Lower lobe of right lung (tissue), 2 donors: ENCODE data around the gene AKT3. TPM values are rescaled to one million over a fixed set of nuclear protein-coding genes. Genes with fewer than 3 reads are reported as not detected.
"Not testable (repeated sequence)": the region's sequence is repeated elsewhere in the genome, so short reads cannot be mapped to it uniquely, and the experiment has no call there.

Source experiments
- ATAC-seq, 2 donors: fragments of 200-7000 bp; cut with Tn5 transposase; one replicate each; pipeline ENCODE4 v1.9.1; 2020 to 2022; ENCODE audit warnings: mild to moderate bottlenecking in 2 of 2, moderate library complexity in 2 of 2
- DNase-seq: peaks from one replicate; pipeline ENCODE4 v3.0.0-alpha.2; 2020
- H3K27ac ChIP-seq: fragments of 200-600 bp; one replicate; pipeline ENCODE4 v1.8.0; 2022
- H3K27me3 ChIP-seq: fragments of 200-600 bp; one replicate; pipeline ENCODE4 v1.8.0; 2022; ENCODE audit warnings: low read depth
- H3K36me3 ChIP-seq: fragments of 200-600 bp; one replicate; pipeline ENCODE4 v1.8.0; 2022; ENCODE audit warnings: mild to moderate bottlenecking
- H3K4me1 ChIP-seq: fragments of 200-600 bp; one replicate; pipeline ENCODE4 v1.8.0; 2022
- H3K4me3 ChIP-seq: fragments of 200-600 bp; one replicate; pipeline ENCODE4 v1.8.0; 2022; ENCODE audit warnings: mild to moderate bottlenecking
- H3K9me3 ChIP-seq: fragments of 200-600 bp; one replicate; pipeline ENCODE4 v1.8.0; 2022
- intact Hi-C: fragments of 100-400 bp; cut with DNase I; formaldehyde crosslinking; loops from one replicate; pipeline ENCODE4 v1.11.0; 2022
- total RNA-seq: library from RNA; stranded (reverse); fragmentation: NEBNext Ultra II Directional; extraction: Animal tissue kit (Norgen Biotek cat#: 25700); gene quantifications from one replicate; pipeline ENCODE4 v1.2.1, GENCODE V29; 2021
- TF ChIP-seq, protein P1 (sequence below): fragments of 200-600 bp; IDR thresholded peaks from one replicate; pipeline ENCODE4 v1.8.0; 2022; ENCODE audit warnings: antibody characterized with exemption, mild to moderate bottlenecking
- donor health status: DM: no; HTN: yes; CAD: no; lungs with severe emphysema.

AKT3 gene
- total RNA-seq, 1 donor from 2014 or later = 52.5 TPM

DNA sequence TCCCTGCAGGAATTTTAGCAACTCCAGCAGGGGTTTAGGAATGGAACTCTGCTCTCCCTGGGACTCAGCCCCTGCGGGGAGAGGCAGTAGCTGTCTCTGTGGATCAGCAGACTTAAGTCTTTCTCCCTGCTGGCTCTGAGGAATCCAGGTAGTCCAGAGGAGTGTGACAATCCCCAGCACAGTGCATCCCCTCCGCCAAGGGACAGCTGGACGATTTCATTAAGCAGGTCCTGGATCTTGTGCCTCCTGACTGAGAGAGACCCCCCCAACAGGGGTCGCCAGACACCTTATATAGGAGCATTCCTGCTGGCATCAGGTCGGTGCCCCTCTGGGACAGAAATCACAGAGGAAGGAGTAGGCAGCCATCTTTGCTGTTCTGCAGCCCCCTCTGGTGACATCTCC, 30.6 kb downstream of the AKT3 start:
- DNase-seq = no peak
- Histone ChIP-seq H3K4me1 (no peaks in the 10 kb centered on the region), H3K4me3 (no peak overlapping the region), H3K36me3 (no peaks in the 10 kb centered on the region), H3K9me3 (peaks cover 28% of the 10 kb centered on the region), H3K27me3 (no peaks in the 10 kb centered on the region), H3K27ac (no peak overlapping the region)
- no peak for ATAC-seq
- TF ChIP-seq, protein P1, sequence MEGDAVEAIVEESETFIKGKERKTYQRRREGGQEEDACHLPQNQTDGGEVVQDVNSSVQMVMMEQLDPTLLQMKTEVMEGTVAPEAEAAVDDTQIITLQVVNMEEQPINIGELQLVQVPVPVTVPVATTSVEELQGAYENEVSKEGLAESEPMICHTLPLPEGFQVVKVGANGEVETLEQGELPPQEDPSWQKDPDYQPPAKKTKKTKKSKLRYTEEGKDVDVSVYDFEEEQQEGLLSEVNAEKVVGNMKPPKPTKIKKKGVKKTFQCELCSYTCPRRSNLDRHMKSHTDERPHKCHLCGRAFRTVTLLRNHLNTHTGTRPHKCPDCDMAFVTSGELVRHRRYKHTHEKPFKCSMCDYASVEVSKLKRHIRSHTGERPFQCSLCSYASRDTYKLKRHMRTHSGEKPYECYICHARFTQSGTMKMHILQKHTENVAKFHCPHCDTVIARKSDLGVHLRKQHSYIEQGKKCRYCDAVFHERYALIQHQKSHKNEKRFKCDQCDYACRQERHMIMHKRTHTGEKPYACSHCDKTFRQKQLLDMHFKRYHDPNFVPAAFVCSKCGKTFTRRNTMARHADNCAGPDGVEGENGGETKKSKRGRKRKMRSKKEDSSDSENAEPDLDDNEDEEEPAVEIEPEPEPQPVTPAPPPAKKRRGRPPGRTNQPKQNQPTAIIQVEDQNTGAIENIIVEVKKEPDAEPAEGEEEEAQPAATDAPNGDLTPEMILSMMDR = no peak
- intact Hi-C loops = no loop called here

DNA sequence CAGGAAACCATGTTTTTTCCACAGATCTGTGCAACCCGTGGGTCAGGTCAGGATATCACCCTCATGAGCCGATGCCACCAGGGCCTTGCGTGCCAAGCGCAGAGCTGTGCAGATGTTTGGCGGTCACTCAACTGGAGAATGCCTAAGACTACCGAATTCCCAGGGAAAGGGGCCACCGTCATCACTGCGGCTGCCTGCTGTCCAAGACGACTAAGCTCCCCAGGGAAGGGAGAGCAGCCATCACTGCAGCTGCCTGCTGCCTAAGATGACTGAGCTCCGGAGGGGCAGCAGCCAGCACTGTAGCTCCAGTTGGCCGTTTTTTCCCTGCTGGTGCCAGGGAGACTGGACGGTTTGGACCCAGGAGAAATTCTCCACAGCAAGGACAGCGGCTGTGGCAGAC, 31.1 kb downstream of the AKT3 start:
- Histone ChIP-seq H3K9me3 (peaks cover 31% of the 10 kb centered on the region), H3K4me3 (no peak overlapping the region), H3K27ac (no peak overlapping the region), H3K4me1 (no peaks in the 10 kb centered on the region), H3K36me3 (no peaks in the 10 kb centered on the region), H3K27me3 (no peaks in the 10 kb centered on the region)
- DNase-seq (no peak), ATAC-seq (no peak)
- intact Hi-C loops = no loop called here
- TF ChIP-seq, protein P1 = no peak

DNA sequence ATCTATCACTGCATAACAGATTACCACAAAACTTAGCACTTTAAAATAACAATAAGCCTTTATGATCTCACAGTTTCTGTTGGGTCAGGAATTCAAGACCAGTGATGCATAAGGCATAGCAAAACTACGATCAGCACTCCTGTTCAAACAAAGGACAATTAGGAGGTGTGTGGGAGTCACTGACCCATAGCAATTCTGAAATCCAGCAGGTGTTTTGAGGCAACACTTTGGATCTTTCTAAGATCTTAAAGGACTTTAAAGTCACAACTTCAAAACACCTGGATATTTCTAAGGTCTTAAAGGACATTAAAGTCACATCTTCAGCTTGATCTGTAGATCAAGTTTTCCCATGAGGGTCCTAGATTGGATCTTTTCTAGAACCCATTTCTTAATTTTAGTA, 35.3 kb downstream of the AKT3 start:
- H3K9me3 ChIP-seq = peaks cover 7% of the 10 kb centered on the region
- H3K4me3 ChIP-seq = no peak overlapping the region
- H3K36me3 ChIP-seq = no peaks in the 10 kb centered on the region
- TF ChIP-seq, protein P1 = no peak
- intact Hi-C loops = no loop called here
- ATAC-seq (no peak), DNase-seq (no peak)
- no peaks in the 10 kb centered on the region for H3K27me3 ChIP-seq
- H3K4me1 ChIP-seq = no peaks in the 10 kb centered on the region
- H3K27ac ChIP-seq = no peak overlapping the region

DNA sequence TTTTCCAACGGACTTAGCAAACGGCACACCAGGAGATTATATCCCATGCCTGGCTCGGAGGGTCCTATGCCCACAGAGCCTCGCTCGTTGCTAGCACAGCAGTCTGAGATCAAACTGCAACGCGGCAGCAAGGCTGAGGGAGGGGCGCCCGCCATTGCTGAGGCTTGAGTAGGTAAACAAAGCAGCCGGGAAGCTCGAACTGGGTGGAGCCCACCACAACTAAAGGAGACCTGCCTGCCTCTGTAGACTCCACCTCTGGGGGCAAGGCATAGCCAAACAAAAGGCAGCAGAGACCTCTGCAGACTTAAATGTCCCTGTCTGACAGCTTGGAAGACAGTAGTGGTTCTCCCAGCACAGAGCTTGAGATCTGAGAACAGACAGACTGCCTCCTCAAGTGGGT, 42.7 kb downstream of the AKT3 start:
- DNase-seq, H3K27ac ChIP-seq, ATAC-seq, H3K36me3 ChIP-seq, H3K4me1 ChIP-seq, H3K9me3 ChIP-seq, H3K27me3 ChIP-seq, H3K4me3 ChIP-seq, intact Hi-C loops: not testable (repeated sequence)

DNA sequence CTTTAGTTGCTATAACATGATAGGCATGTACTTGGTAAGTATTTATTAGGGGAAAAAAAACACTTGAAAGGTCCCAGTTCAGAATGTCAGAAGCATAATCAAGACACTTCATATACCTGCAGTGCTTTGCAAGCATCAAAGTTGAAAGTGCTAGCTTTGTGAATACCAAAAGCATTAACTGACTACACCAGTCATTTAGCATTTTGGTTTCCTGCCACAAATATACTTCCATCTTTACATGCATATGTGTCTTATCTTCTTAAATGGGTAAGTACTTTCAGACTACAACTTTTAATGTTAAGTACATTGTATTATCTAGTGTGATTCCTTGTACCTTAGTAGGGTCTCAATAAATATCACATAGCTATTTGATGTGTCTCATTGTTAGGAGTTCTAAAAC, 43.7 kb downstream of the AKT3 start:
- no peak for DNase-seq
- H3K4me3 ChIP-seq = no peak overlapping the region
- H3K9me3 ChIP-seq = peaks cover 5% of the 10 kb centered on the region
- H3K36me3 ChIP-seq = no peaks in the 10 kb centered on the region
- ATAC-seq = no peak
- no peaks in the 10 kb centered on the region for H3K4me1 ChIP-seq
- intact Hi-C loops = no loop called here
- H3K27me3 ChIP-seq = no peaks in the 10 kb centered on the region
- H3K27ac ChIP-seq = no peak overlapping the region
- TF ChIP-seq, protein P1 = no peak

DNA sequence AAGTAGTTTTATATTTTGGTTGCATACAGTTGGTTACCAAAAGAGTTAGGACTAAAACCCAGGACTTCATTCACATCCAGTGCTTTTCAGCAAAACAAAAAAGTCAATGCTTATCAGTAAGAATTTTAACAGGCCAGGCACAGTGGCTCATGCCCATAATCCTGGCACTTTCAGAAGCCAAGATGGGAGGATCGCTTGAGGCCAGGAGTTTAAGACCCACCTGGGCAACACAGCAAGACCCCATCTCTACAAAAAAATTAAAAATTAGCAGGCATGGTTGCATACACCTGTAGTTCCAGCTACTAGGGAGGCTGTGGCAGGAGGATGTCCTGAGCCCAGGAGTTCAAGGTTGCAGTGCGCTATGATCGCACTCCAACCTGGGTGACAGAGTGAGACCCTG, 47.3 kb downstream of the AKT3 start:
- Histone ChIP-seq H3K4me3 (no peak overlapping the region), H3K36me3 (no peaks in the 10 kb centered on the region), H3K27ac (no peak overlapping the region), H3K4me1 (peaks cover 6% of the 10 kb centered on the region), H3K27me3 (no peaks in the 10 kb centered on the region), H3K9me3 (peaks cover 5% of the 10 kb centered on the region)
- DNase-seq = no peak
- TF ChIP-seq, protein P1 = no peak
- ATAC-seq = no peak
- intact Hi-C loops = no loop called here
